ENCODE measurements around the gene SFXN1. TPM values are rescaled to one million over a fixed set of nuclear protein-coding genes. Genes with fewer than 3 reads are reported as not detected.

Gene SFXN1
- 100 to 1,000 TPM in 1 of 2 experiments, 10 to 100 TPM in 1; 99.2 to 111 TPM for total RNA-seq
- 10 to 100 TPM; 75.9 to 83.9 TPM for polyA plus RNA-seq

- intact Hi-C loops (cut with micrococcal nuclease), result loop anchor here (1.0 to 2.0 kb wide), 4 partner anchors 14 to 180 kb away; partner anchors contain the start of gene HRH2
- peaks cover 47% of the 10 kb centered on the region for H3K4me1 ChIP-seq (ENCODE audit: insufficient read depth, low read length)
- H3K4me1 Mint-ChIP-seq, result peaks cover 42 to 67% (median 52%) of the 10 kb centered on the region in 4 donors
- peak; percentile 69 to 80 (median 74) for DNase-seq
- ChIA-PET CTCF (ENCODE audit: partially characterized antibody) (interaction anchor here (0.8 to 5.7 kb wide), 5 partner anchors 12 to 240 kb away, joined by 3 to 45 read pairs (median 5); no protein-coding TSS in a partner anchor), POLR2A (ENCODE audit: partially characterized antibody) (interaction anchor here (0.7 to 4.7 kb wide), 9 partner anchors 8 to 909 kb away, joined by 3 to 69 read pairs (median 5); partner anchors contain the start of gene NOP16)
- no peaks in the 10 kb centered on the region for H3K36me3 ChIP-seq (ENCODE audit: insufficient read depth, low read length)
- H3K9me3 ChIP-seq (ENCODE audit: control insufficient read depth in 1 of 2, low read length in 2 of 2), result no peaks in the 10 kb centered on the region
- H3K36me3 Mint-ChIP-seq, result peaks cover 13 to 41% of the 10 kb centered on the region in 2 donors
- H3K4me3 ChIP-seq (ENCODE audit: low read length in 2 of 2), result peak within 1 kb of the TSS; percentile 65 to 84
- peak within 1 kb of the TSS; percentile 60 for H3K27ac ChIP-seq (ENCODE audit: low read depth, low read length)
- H3K27ac Mint-ChIP-seq, result peak within 1 kb of the TSS; percentile 89 to 98 (median 93)
- peak within 1 kb of the TSS; percentile 92 to 98 (median 96) for H3K4me3 Mint-ChIP-seq
- H3K27me3 ChIP-seq (ENCODE audit: insufficient read depth, low read length), result no peaks in the 10 kb centered on the region
- no peaks in the 10 kb centered on the region for H3K27me3 Mint-ChIP-seq
- H3K9me3 Mint-ChIP-seq, result no peaks in the 10 kb centered on the region
Observed at GRCh38 chr5:175478384-175479124, at the start of gene SFXN1. TSS of gene SFXN1 (plus strand) at chr5:175478560. CDS start at chr5:175492104, 13,544 bp downstream.

GRCh38 chr5:175434800-175435199 lies 43.6 kb upstream of the SFXN1 start:
- Histone ChIP-seq H3K27ac (ENCODE audit: low read depth, low read length) (no peak overlapping the region), H3K36me3 (ENCODE audit: insufficient read depth, low read length) (no peaks in the 10 kb centered on the region), H3K9me3 (ENCODE audit: control insufficient read depth in 1 of 2, low read length in 2 of 2) (no peaks in the 10 kb centered on the region), H3K27me3 (ENCODE audit: insufficient read depth, low read length) (no peaks in the 10 kb centered on the region), H3K4me1 (ENCODE audit: insufficient read depth, low read length) (no peaks in the 10 kb centered on the region), H3K4me3 (ENCODE audit: low read length in 2 of 2) (no peak overlapping the region)
- H3K36me3 Mint-ChIP-seq, result no peaks in the 10 kb centered on the region
- peaks cover 0 to under 1% (median 0%) of the 10 kb centered on the region in 8 donors for H3K9me3 Mint-ChIP-seq
- ChIA-PET CTCF (ENCODE audit: partially characterized antibody) (no interaction called here), POLR2A (ENCODE audit: partially characterized antibody) (no interaction called here)
- H3K27ac Mint-ChIP-seq, result no peak overlapping the region
- no peak overlapping the region for H3K4me3 Mint-ChIP-seq
- intact Hi-C loops (cut with micrococcal nuclease), result no loop called here
- DNase-seq, result no peak
- no peaks in the 10 kb centered on the region for H3K4me1 Mint-ChIP-seq
- peaks cover 6 to 20% of the 10 kb centered on the region in 2 donors for H3K27me3 Mint-ChIP-seq

GRCh38 chr5:175436359-175436758 lies 42.0 kb upstream of the SFXN1 start:
- Histone ChIP-seq H3K4me1 (ENCODE audit: insufficient read depth, low read length) (no peaks in the 10 kb centered on the region), H3K9me3 (ENCODE audit: control insufficient read depth in 1 of 2, low read length in 2 of 2) (no peaks in the 10 kb centered on the region), H3K36me3 (ENCODE audit: insufficient read depth, low read length) (no peaks in the 10 kb centered on the region), H3K27me3 (ENCODE audit: insufficient read depth, low read length) (no peaks in the 10 kb centered on the region), H3K27ac (ENCODE audit: low read depth, low read length) (no peak overlapping the region), H3K4me3 (ENCODE audit: low read length in 2 of 2) (no peak overlapping the region)
- DNase-seq, result no peak
- no peak overlapping the region for H3K27ac Mint-ChIP-seq
- H3K4me3 Mint-ChIP-seq, result no peak overlapping the region
- H3K27me3 Mint-ChIP-seq, result peaks cover 8 to 23% of the 10 kb centered on the region in 2 donors
- ChIA-PET CTCF (ENCODE audit: partially characterized antibody) (no interaction called here), POLR2A (ENCODE audit: partially characterized antibody) (no interaction called here)
- H3K36me3 Mint-ChIP-seq, result no peaks in the 10 kb centered on the region
- intact Hi-C loops (cut with micrococcal nuclease), result no loop called here
- H3K9me3 Mint-ChIP-seq, result no peaks in the 10 kb centered on the region
- H3K4me1 Mint-ChIP-seq, result no peaks in the 10 kb centered on the region

- ChIA-PET CTCF (ENCODE audit: partially characterized antibody) (interaction anchor here (1.4 kb wide), 1 partner anchor 10 kb away, joined by 3 read pairs; no protein-coding TSS in a partner anchor), POLR2A (ENCODE audit: partially characterized antibody) (no interaction called here)
- Histone ChIP-seq H3K27ac (ENCODE audit: low read depth, low read length) (no peak overlapping the region), H3K9me3 (ENCODE audit: control insufficient read depth in 1 of 2, low read length in 2 of 2) (no peaks in the 10 kb centered on the region), H3K4me1 (ENCODE audit: insufficient read depth, low read length) (no peaks in the 10 kb centered on the region), H3K36me3 (ENCODE audit: insufficient read depth, low read length) (no peaks in the 10 kb centered on the region), H3K4me3 (ENCODE audit: low read length in 2 of 2) (no peak overlapping the region), H3K27me3 (ENCODE audit: insufficient read depth, low read length) (peaks cover 12% of the 10 kb centered on the region)
- Mint-ChIP-seq H3K27ac (no peak overlapping the region), H3K9me3 (no peaks in the 10 kb centered on the region), H3K4me3 (no peak overlapping the region), H3K36me3 (no peaks in the 10 kb centered on the region), H3K27me3 (peaks cover 22 to 40% of the 10 kb centered on the region in 2 donors), H3K4me1 (peaks cover 0 to 2% (median under 1%) of the 10 kb centered on the region in 4 donors)
- no peak for DNase-seq
- intact Hi-C loops (cut with micrococcal nuclease), result no loop called here
Observed at GRCh38 chr5:175438234-175438857, 40.0 kb upstream of the SFXN1 start.

GRCh38 chr5:175443514-175444059 lies 34.8 kb upstream of the SFXN1 start:
- H3K4me1 ChIP-seq (ENCODE audit: insufficient read depth, low read length), result peaks cover 13% of the 10 kb centered on the region
- Mint-ChIP-seq H3K36me3 (no peaks in the 10 kb centered on the region), H3K4me3 (peak overlapping the region in 5 of 8 donors; percentile 6 to 53 (median 21)), H3K9me3 (no peaks in the 10 kb centered on the region), H3K4me1 (peaks cover 3 to 12% (median 7%) of the 10 kb centered on the region in 4 donors), H3K27ac (no peak overlapping the region), H3K27me3 (peaks cover 44 to 46% of the 10 kb centered on the region in 2 donors)
- no peaks in the 10 kb centered on the region for H3K9me3 ChIP-seq (ENCODE audit: control insufficient read depth in 1 of 2, low read length in 2 of 2)
- H3K4me3 ChIP-seq (ENCODE audit: low read length in 2 of 2), result no peak overlapping the region
- ChIA-PET POLR2A (ENCODE audit: partially characterized antibody) (no interaction called here), CTCF (ENCODE audit: partially characterized antibody) (interaction anchor here (1.0 to 2.2 kb wide), 4 partner anchors 10 to 494 kb away, joined by 3 to 7 read pairs (median 6); no protein-coding TSS in a partner anchor)
- intact Hi-C loops (cut with micrococcal nuclease), result no loop called here
- peaks cover 19% of the 10 kb centered on the region for H3K27me3 ChIP-seq (ENCODE audit: insufficient read depth, low read length)
- H3K36me3 ChIP-seq (ENCODE audit: insufficient read depth, low read length), result no peaks in the 10 kb centered on the region
- H3K27ac ChIP-seq (ENCODE audit: low read depth, low read length), result no peak overlapping the region
- no peak for DNase-seq

GRCh38 chr5:175444060-175444904 lies 34.1 kb upstream of the SFXN1 start, which contains the start of gene DRD1:
TSS of gene DRD1 (minus strand) at chr5:175444182. CDS start at chr5:175443099, 1,083 bp downstream.
- Histone ChIP-seq H3K36me3 (ENCODE audit: insufficient read depth, low read length) (no peaks in the 10 kb centered on the region), H3K4me3 (ENCODE audit: low read length in 2 of 2) (peak within 1 kb of the TSS in 1 of 2 donors; percentile 19), H3K27me3 (ENCODE audit: insufficient read depth, low read length) (peaks cover 19% of the 10 kb centered on the region), H3K27ac (ENCODE audit: low read depth, low read length) (no peak within 1 kb of the TSS), H3K9me3 (ENCODE audit: control insufficient read depth in 1 of 2, low read length in 2 of 2) (no peaks in the 10 kb centered on the region), H3K4me1 (ENCODE audit: insufficient read depth, low read length) (peaks cover 13% of the 10 kb centered on the region)
- peaks cover 43 to 44% of the 10 kb centered on the region in 2 donors for H3K27me3 Mint-ChIP-seq
- peak in 4 of 5 donors; percentile 27 to 48 (median 42) for DNase-seq
- no peaks in the 10 kb centered on the region for H3K9me3 Mint-ChIP-seq
- H3K4me1 Mint-ChIP-seq, result peaks cover 3 to 12% (median 7%) of the 10 kb centered on the region in 4 donors
- intact Hi-C loops (cut with micrococcal nuclease), result no loop called here
- ChIA-PET POLR2A (ENCODE audit: partially characterized antibody) (no interaction called here), CTCF (ENCODE audit: partially characterized antibody) (interaction anchor here (1.0 to 2.2 kb wide), 4 partner anchors 9 to 495 kb away, joined by 3 to 7 read pairs (median 6); no protein-coding TSS in a partner anchor)
- H3K36me3 Mint-ChIP-seq, result no peaks in the 10 kb centered on the region
- H3K4me3 Mint-ChIP-seq, result peak within 1 kb of the TSS; percentile 44 to 85 (median 74)
- no peak within 1 kb of the TSS for H3K27ac Mint-ChIP-seq

Measured in CD4-positive, alpha-beta memory T cell (primary cell).